Adrenal gland (tissue), 19 donors: Measurements from ENCODE around the gene NOP16. TPM values are rescaled to one million over a fixed set of nuclear protein-coding genes. Genes with fewer than 3 reads are reported as not detected.

ENCODE experiments used
- DNase-seq, 7 donors: peaks; one replicate each; pipeline ENCODE4 v3.0.0-alpha.2; 2019 to 2020
- H3K27ac ChIP-seq, 5 donors: fragments of 200-600 bp; sonication (generic) in 4 of 5; 1 replicate in 3 of 5; 2 replicates in 2 of 5; pipeline versions ENCODE4 v1.5.1 to v1.8.0; 2016 to 2020; ENCODE audit warnings: mild to moderate bottlenecking in 1 of 5
- H3K27me3 ChIP-seq: fragments of 200-600 bp; 2 replicates; pipeline ENCODE4 v1.8.0; 2021
- H3K36me3 ChIP-seq, 2 donors: fragments of 200-600 bp; replicated peaks in 1 of 2; 1 replicate in 1 of 2; 2 replicates in 1 of 2; pipeline versions ENCODE4 v1.5.1 to v1.8.0; 2018 to 2022
- H3K4me1 ChIP-seq, 2 donors: fragments of 200-600 bp; replicated peaks in 1 of 2; 1 replicate in 1 of 2; 2 replicates in 1 of 2; pipeline versions ENCODE4 v1.5.1 to v1.8.0; 2018 to 2021
- H3K4me3 ChIP-seq, 4 donors: fragments of 200-600 bp; sonication (generic) in 3 of 4; one replicate each; pipeline ENCODE4 v1.5.1; 2016 to 2018
- H3K9me3 ChIP-seq, 3 donors: fragments of 200-600 bp; sonication (generic) in 1 of 3; replicated peaks in 1 of 3; 1 replicate in 2 of 3; 2 replicates in 1 of 3; pipeline versions ENCODE4 v1.5.1 to v1.8.0; 2016 to 2021
- POLR2A ChIP-seq, 2 donors: fragments of 450-650 bp; IDR thresholded peaks; one replicate each; pipeline ENCODE4 v1.6.1; 2017; ENCODE audit warnings: antibody characterized with exemption in 2 of 2, mild to moderate bottlenecking in 2 of 2, moderate library complexity in 1 of 2
- WGBS, 4 donors: extraction: QIAGEN DNeasy Blood & Tissue Kit in 2 of 4; methylation state at CpG; one replicate each; pipeline versions ENCODE4 v1.1.5 to v1.1.7; 2013 to 2017; 5-methylcytosine and 5-hydroxymethylcytosine counted together
- intact Hi-C, 2 donors: fragments of 100-400 bp; cut with DNase I; formaldehyde crosslinking; loops; one replicate each; pipeline versions ENCODE4 v1.14.1 to v1.15.0; 2022 to 2023
- long read RNA-seq, 10 donors: library from polyadenylated mRNA in 3 of 10; unstranded in 2 of 10; stranded (forward) in 1 of 10; transcript quantifications; one replicate each; pipeline ENCODE4 v2.0.0 and lab custom pipeline, GENCODE V29; 2021 to 2026
- polyA plus RNA-seq, 3 donors: library from polyadenylated mRNA; stranded (reverse); fragments of 200-250 nt in 2 of 3; fragments of 350-450 nt in 1 of 3; fragmentation: Illumina TruSeq in 1 of 3; extraction: RNeasy Lipid Tissue Mini Kit (QIAGEN cat#74804) in 1 of 3; gene quantifications; one replicate each; pipeline ENCODE4 v1.2.3, GENCODE V29; 2013 to 2014
- total RNA-seq, 9 donors: library from RNA; depleted of rRNA in 4 of 9; stranded (reverse); fragments of >200 nt in 4 of 9; fragments of 120-200 nt in 1 of 9; fragmentation: NEBNext Ultra II Directional in 1 of 9; extraction: Animal tissue kit (Norgen Biotek cat#: 25700) in 1 of 9; gene quantifications; one replicate each; pipeline versions ENCODE4 v1.1.0 to v1.2.4, GENCODE V29; 2013 to 2023
- TF ChIP-seq, protein P1 (sequence below), 6 experiments: fragments of 450-650 bp in 4 of 6; fragments of 200-600 bp in 2 of 6; sonication (generic) in 1 of 6; IDR thresholded peaks; 1 replicate in 5 of 6; 2 replicates in 1 of 6; pipeline versions ENCODE4 v1.5.1 to v1.8.0; 2016 to 2021; ENCODE audit warnings: antibody characterized with exemption in 6 of 6, mild to moderate bottlenecking in 2 of 6, moderate library complexity in 1 of 6
- donor health status: healthy with polysubstance abuse.
- donor health status: Bipolar disorder and iron deficiency.
- donor health status: DM: yes; HTN: yes; CAD: no.
- donor health status: DM: no; HTN: no; CAD: no.
- donor health status: DM: no; HTN: no; CAD: no.
- donor health status: DM: yes; HTN: yes; CAD: no.

NOP16 gene, protein sequence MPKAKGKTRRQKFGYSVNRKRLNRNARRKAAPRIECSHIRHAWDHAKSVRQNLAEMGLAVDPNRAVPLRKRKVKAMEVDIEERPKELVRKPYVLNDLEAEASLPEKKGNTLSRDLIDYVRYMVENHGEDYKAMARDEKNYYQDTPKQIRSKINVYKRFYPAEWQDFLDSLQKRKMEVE
- total RNA-seq (10 to 100 TPM in 5 of 9 donors, 1 to 10 TPM in 4; 6.2 to 53.3 (median 19.3) TPM), polyA plus RNA-seq (10 to 100 TPM; 49.5 to 62.1 (median 57.0) TPM)
- long read RNA-seq, donor 1, transcript NOP16-211 (5 exons, 954 nt) = minor isoform, 12 of 487 reads
- long read RNA-seq, donor 1, transcript NOP16-207 (5 exons, 1,258 nt) = major isoform, 44 of 487 reads
- long read RNA-seq, donor 1, partial matches to known transcripts = 0 of 487 reads
- long read RNA-seq, donor 1, other reads (novel, unspliced or antisense) = 426 of 487 reads
- long read RNA-seq, donor 2, transcript NOP16-211 (5 exons, 954 nt) = minor isoform, 5 of 30 reads
- long read RNA-seq, donor 2, transcript NOP16-207 (5 exons, 1,258 nt) = major isoform, 18 of 30 reads
- long read RNA-seq, donor 2, partial matches to known transcripts = 5 of 30 reads
- long read RNA-seq, donor 2, other reads (novel, unspliced or antisense) = 0 of 30 reads
- long read RNA-seq, donor 3, transcript NOP16-207 (5 exons, 1,258 nt) = major isoform, 24 of 38 reads
- long read RNA-seq, donor 3, transcript NOP16-211 (5 exons, 954 nt) = minor isoform, 8 of 38 reads
- long read RNA-seq, donor 3, partial matches to known transcripts = 0 of 38 reads
- long read RNA-seq, donor 3, other reads (novel, unspliced or antisense) = 0 of 38 reads
- long read RNA-seq, donor 4, transcript NOP16-207 (5 exons, 1,258 nt) = major isoform, 19 of 26 reads
- long read RNA-seq, donor 4, partial matches to known transcripts = 0 of 26 reads
- long read RNA-seq, donor 4, other reads (novel, unspliced or antisense) = 2 of 26 reads
- long read RNA-seq, donor 5, transcript NOP16-207 (5 exons, 1,258 nt) = major isoform, 18 of 22 reads
- long read RNA-seq, donor 5, partial matches to known transcripts = 0 of 22 reads
- long read RNA-seq, donor 5, other reads (novel, unspliced or antisense) = 2 of 22 reads
- long read RNA-seq, donor 6, transcript NOP16-207 (5 exons, 1,258 nt) = major isoform, 13 of 17 reads
- long read RNA-seq, donor 6, partial matches to known transcripts = 1 of 17 reads
- long read RNA-seq, donor 6, other reads (novel, unspliced or antisense) = 0 of 17 reads
- long read RNA-seq, donor 7, transcript NOP16-207 (5 exons, 1,258 nt) = major isoform, 18 of 24 reads
- long read RNA-seq, donor 7, partial matches to known transcripts = 0 of 24 reads
- long read RNA-seq, donor 7, other reads (novel, unspliced or antisense) = 0 of 24 reads
- long read RNA-seq, donor 8, transcript NOP16-209 (5 exons, 1,087 nt) = minor isoform, 5 of 681 reads
- long read RNA-seq, donor 8, transcript NOP16-211 (5 exons, 954 nt) = minor isoform, 6 of 681 reads
- long read RNA-seq, donor 8, transcript NOP16-207 (5 exons, 1,258 nt) = major isoform, 45 of 681 reads
- long read RNA-seq, donor 8, partial matches to known transcripts = 616 of 681 reads
- long read RNA-seq, donor 8, other reads (novel, unspliced or antisense) = 5 of 681 reads
- long read RNA-seq, donor 9, transcript NOP16-207 (5 exons, 1,258 nt) = major isoform, 17 of 23 reads
- long read RNA-seq, donor 9, partial matches to known transcripts = 0 of 23 reads
- long read RNA-seq, donor 9, other reads (novel, unspliced or antisense) = 0 of 23 reads
- long read RNA-seq, donor 10, transcript NOP16-207 (5 exons, 1,258 nt) = major isoform, 16 of 21 reads
- long read RNA-seq, donor 10, partial matches to known transcripts = 0 of 21 reads
- long read RNA-seq, donor 10, other reads (novel, unspliced or antisense) = 0 of 21 reads

DNA sequence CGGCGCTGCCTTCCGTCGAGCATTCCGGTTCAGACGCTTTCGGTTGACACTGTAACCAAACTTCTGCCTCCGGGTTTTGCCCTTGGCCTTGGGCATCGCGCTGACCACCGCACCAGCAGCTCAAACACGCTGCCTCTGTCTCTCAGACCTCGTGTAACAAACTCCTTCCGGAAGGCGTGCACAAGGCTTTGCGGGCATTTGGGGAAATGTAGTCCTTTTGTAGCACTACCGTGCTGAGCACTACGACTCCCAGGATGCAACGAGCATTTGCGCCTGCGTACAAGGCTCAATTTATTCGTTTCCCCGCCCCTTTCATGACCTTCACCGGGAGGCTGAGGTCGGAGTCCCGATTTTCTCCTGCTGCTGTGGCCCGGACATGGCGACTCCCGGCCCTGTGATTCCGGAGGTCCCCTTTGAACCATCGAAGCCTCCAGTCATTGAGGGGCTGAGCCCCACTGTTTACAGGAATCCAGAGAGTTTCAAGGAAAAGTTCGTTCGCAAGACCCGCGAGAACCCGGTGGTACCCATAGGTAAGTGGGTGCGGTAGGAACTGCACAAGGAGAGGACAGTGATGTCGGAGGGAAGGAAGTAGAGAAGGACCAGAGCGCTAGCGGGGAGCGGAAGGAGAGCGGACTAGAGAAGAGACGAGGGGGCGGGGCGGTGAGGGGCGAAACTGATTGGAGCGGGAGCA lies at the start of gene NOP16, which contains the start of gene HIGD2A:
Gene NOP16 (minus strand): TSS at position 155 of the 691 bp plus-strand sequence. CDS start 59 bp downstream, at position 96.
Gene HIGD2A (plus strand): TSS at position 308 of the 691 bp plus-strand sequence. CDS start 69 bp downstream, at position 377.
- intact Hi-C loops = loop anchor here in 1 of 2 donors (2.0 kb wide), 1 partner anchor 26 kb away; no protein-coding TSS in a partner anchor
- H3K36me3 ChIP-seq = peaks cover 0 to 46% of the 10 kb centered on the region in 2 donors

DNA sequence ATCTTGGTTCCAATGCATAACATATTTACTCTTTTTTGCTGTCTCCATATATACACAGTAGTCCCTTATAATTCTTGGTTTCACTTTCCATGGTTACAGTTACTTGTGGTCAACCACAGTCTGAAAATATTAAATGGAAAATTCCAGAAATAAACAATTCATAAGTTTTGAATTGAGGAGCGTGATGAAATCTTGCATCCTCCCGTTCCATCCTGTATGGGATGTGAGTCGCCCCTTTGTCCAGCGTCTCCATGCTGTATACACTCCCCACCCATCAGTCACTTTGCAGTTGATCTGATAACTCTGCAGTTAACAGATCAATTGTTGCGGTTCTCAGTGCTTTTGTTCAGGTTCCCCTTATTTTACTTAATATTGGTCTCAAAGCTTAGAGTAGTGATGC lies 48.3 kb upstream of the NOP16 start:
- Histone ChIP-seq H3K27me3 (no peaks in the 10 kb centered on the region), H3K36me3 (no peaks in the 10 kb centered on the region), H3K27ac (no peak overlapping the region), H3K4me3 (no peak overlapping the region), H3K4me1 (no peaks in the 10 kb centered on the region), H3K9me3 (no peaks in the 10 kb centered on the region)
- no peak for TF ChIP-seq POLR2A (IDR thresholded peaks at IDR 0.05)
- TF ChIP-seq, protein P1, sequence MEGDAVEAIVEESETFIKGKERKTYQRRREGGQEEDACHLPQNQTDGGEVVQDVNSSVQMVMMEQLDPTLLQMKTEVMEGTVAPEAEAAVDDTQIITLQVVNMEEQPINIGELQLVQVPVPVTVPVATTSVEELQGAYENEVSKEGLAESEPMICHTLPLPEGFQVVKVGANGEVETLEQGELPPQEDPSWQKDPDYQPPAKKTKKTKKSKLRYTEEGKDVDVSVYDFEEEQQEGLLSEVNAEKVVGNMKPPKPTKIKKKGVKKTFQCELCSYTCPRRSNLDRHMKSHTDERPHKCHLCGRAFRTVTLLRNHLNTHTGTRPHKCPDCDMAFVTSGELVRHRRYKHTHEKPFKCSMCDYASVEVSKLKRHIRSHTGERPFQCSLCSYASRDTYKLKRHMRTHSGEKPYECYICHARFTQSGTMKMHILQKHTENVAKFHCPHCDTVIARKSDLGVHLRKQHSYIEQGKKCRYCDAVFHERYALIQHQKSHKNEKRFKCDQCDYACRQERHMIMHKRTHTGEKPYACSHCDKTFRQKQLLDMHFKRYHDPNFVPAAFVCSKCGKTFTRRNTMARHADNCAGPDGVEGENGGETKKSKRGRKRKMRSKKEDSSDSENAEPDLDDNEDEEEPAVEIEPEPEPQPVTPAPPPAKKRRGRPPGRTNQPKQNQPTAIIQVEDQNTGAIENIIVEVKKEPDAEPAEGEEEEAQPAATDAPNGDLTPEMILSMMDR (IDR thresholded peaks at IDR 0.05) = no peak
- intact Hi-C loops = no loop called here
- no peak for DNase-seq
- 34 to 58% (median 45%) methylated on average over 5 of the region's 5 CpGs for WGBS, 4 donors

More for the DNA sequence above, at the start of gene NOP16, which contains the start of gene HIGD2A:
- no peaks in the 10 kb centered on the region for H3K27me3 ChIP-seq
- no peaks in the 10 kb centered on the region for H3K9me3 ChIP-seq
- H3K4me3 ChIP-seq = peak within 1 kb of the TSS; percentile 17 to 89 (median 80)
- peak within 1 kb of the TSS; percentile 92 to 99 (median 96) for H3K27ac ChIP-seq
- WGBS, 4 donors = 0 to 1% (median 0%) methylated on average over 36 to 47 of the region's 47 CpGs
- TF ChIP-seq, protein P1 (IDR thresholded peaks at IDR 0.05) = peak in 3 of 6 experiments; percentile 28 to 51 (median 44)
- peak in 1 of 2 donors; percentile 7 for TF ChIP-seq POLR2A (IDR thresholded peaks at IDR 0.05)
- H3K4me1 ChIP-seq = peaks cover 12 to 24% of the 10 kb centered on the region in 2 donors
- peak; percentile 99 to 100 (median 100) for DNase-seq

DNA sequence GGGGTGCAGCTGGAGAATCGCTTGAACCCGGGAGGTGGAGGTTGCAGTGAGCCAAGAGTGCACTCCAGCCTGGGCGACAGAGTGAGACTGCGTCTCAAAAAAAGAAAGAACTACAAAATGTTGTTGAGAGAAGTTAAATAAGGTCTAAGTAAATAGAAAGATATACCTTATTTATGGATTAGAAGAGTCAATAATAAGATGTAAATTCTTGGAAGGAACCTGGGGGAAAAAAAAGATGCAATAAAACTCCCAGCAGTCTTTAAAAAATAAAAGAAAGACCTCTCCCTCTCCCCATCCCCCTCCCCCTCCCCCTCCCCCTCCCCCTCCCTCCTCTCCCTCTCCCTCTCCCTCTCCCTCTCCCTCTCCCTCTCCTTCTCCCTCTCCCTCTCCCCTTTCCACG lies 44.3 kb upstream of the NOP16 start:
- H3K27ac ChIP-seq = no peak overlapping the region
- H3K36me3 ChIP-seq = no peaks in the 10 kb centered on the region
- peaks cover 0 to 1% (median 0%) of the 10 kb centered on the region in 3 donors for H3K9me3 ChIP-seq
- H3K4me3 ChIP-seq = no peak overlapping the region
- TF ChIP-seq POLR2A (IDR thresholded peaks at IDR 0.05) = no peak
- TF ChIP-seq, protein P1 (IDR thresholded peaks at IDR 0.05) = no peak
- DNase-seq = no peak
- intact Hi-C loops = no loop called here
- no peaks in the 10 kb centered on the region for H3K27me3 ChIP-seq
- no peaks in the 10 kb centered on the region for H3K4me1 ChIP-seq
- 87 to 90% (median 90%) methylated on average over 4 to 5 of the region's 5 CpGs for WGBS, 4 donors
